ENCODE measurements around the gene SHANK3. TPM values are rescaled to one million over a fixed set of nuclear protein-coding genes. Genes with fewer than 3 reads are reported as not detected.

The SHANK3 gene
- total RNA-seq, 2 donors from 2014 or later: 0.66 TPM; not detected in 1

GRCh38 chr22:50722048-50722701, 49.6 kb downstream of the SHANK3 start:
- no peak for DNase-seq (ENCODE audit: low spot score in 2 of 2)
- no peak overlapping the region for H3K27ac Mint-ChIP-seq
- H3K9me3 Mint-ChIP-seq: no peaks in the 10 kb centered on the region
- ATAC-seq: no peak
- H3K36me3 Mint-ChIP-seq: no peaks in the 10 kb centered on the region

Other genes with a start within 250 kb of the SHANK3 start
- 10 to 100 TPM; 99.3 to 99.8 TPM for gene SBF1, start 197.8 kb upstream of the SHANK3 start, total RNA-seq
- gene ADM2, start 191.3 kb upstream of the SHANK3 start, total RNA-seq: 1 to 10 TPM; 6.0 to 7.0 TPM
- gene MIOX, start 186.0 kb upstream of the SHANK3 start, total RNA-seq: under 1 TPM in 1 of 2 donors, not detected in 1; 0.25 TPM
- 10 to 100 TPM; 54.2 to 76.7 TPM for gene LMF2, start 165.1 kb upstream of the SHANK3 start, total RNA-seq
- gene NCAPH2, start 164.6 kb upstream of the SHANK3 start, total RNA-seq: 100 to 1,000 TPM; 121 to 130 TPM
- 1 to 10 TPM in 1 of 2 donors, not detected in 1; 4.8 TPM for gene SCO2, start 147.2 kb upstream of the SHANK3 start, total RNA-seq
- gene TYMP, start 142.8 kb upstream of the SHANK3 start, total RNA-seq: 10 to 100 TPM; 20.8 to 74.5 TPM
- gene KLHDC7B, start 126.9 kb upstream of the SHANK3 start, total RNA-seq: 10 to 100 TPM in 1 of 2 donors, 1 to 10 TPM in 1; 2.6 to 11.0 TPM
- 1 to 10 TPM in 1 of 2 donors, under 1 TPM in 1; 0.80 to 3.9 TPM for gene SYCE3, start 109.9 kb upstream of the SHANK3 start, total RNA-seq
- 10 to 100 TPM; 61.8 to 92.2 TPM for gene CPT1B, start 94.4 kb upstream of the SHANK3 start, total RNA-seq
- 100 to 1,000 TPM in 1 of 2 donors, 10 to 100 TPM in 1; 83.8 to 127 TPM for gene CHKB, start 90.0 kb upstream of the SHANK3 start, total RNA-seq
- gene MAPK8IP2, start 72.0 kb upstream of the SHANK3 start, total RNA-seq: under 1 TPM; 0.27 to 0.54 TPM
- 10 to 100 TPM; 23.8 to 24.7 TPM for gene ARSA, start 44.7 kb upstream of the SHANK3 start, total RNA-seq
- gene ACR, start 65.4 kb downstream of the SHANK3 start, total RNA-seq: not detected
- 10 to 100 TPM in 1 of 2 donors, 1 to 10 TPM in 1; 7.2 to 22.6 TPM for gene RABL2B, start 110.8 kb downstream of the SHANK3 start, total RNA-seq